Inferior parietal cortex (tissue), 1 donor: ENCODE measurements around the gene SCGB2B2.
"Not testable (repeated sequence)": the region's sequence is repeated elsewhere in the genome, so short reads cannot be mapped to it uniquely, and the experiment has no call there.

Source experiments
- DNase-seq: peaks from one replicate; pipeline ENCODE4 v3.0.0-alpha.2; 2016; ENCODE audit errors: extremely low spot score

The SCGB2B2 gene

GRCh38 chr19:34668690-34669089 is 8.3 kb downstream of the SCGB2B2 start:
- DNase-seq: not testable (repeated sequence)

- DNase-seq: not testable (repeated sequence)
Observed at GRCh38 chr19:34668077-34668689, 8.8 kb downstream of the SCGB2B2 start.

GRCh38 chr19:34667349-34668076 is 9.4 kb downstream of the SCGB2B2 start:
- DNase-seq: no peak

GRCh38 chr19:34666958-34667265 is 10.0 kb downstream of the SCGB2B2 start:
- DNase-seq: no peak

GRCh38 chr19:34666200-34666957 is 10.6 kb downstream of the SCGB2B2 start:
- no peak for DNase-seq

- DNase-seq: not testable (repeated sequence)
Observed at GRCh38 chr19:34665275-34665674, 11.7 kb downstream of the SCGB2B2 start.

- DNase-seq: no peak
Observed at GRCh38 chr19:34664870-34665269, 12.1 kb downstream of the SCGB2B2 start.

GRCh38 chr19:34664168-34664567 is 12.8 kb downstream of the SCGB2B2 start:
- no peak for DNase-seq

GRCh38 chr19:34662919-34663318 is 14.0 kb downstream of the SCGB2B2 start:
- DNase-seq: no peak

GRCh38 chr19:34661357-34661756 is 15.6 kb downstream of the SCGB2B2 start:
- DNase-seq: no peak

- DNase-seq: no peak
Observed at GRCh38 chr19:34655651-34656050, 21.3 kb downstream of the SCGB2B2 start.

- DNase-seq: no peak
Observed at GRCh38 chr19:34654796-34655195, 22.2 kb downstream of the SCGB2B2 start.

GRCh38 chr19:34651747-34652146 is 25.2 kb downstream of the SCGB2B2 start:
- no peak for DNase-seq

GRCh38 chr19:34649886-34650543 is 26.9 kb downstream of the SCGB2B2 start:
- DNase-seq: no peak

GRCh38 chr19:34645551-34645950 is 31.4 kb downstream of the SCGB2B2 start:
- no peak for DNase-seq

GRCh38 chr19:34644991-34645461 is 31.9 kb downstream of the SCGB2B2 start:
- DNase-seq: no peak

- DNase-seq: no peak
Observed at GRCh38 chr19:34642241-34642640, 34.7 kb downstream of the SCGB2B2 start.

- peak; percentile 87 for DNase-seq
Observed at GRCh38 chr19:34639491-34640085, 37.4 kb downstream of the SCGB2B2 start.

GRCh38 chr19:34633802-34634201 is 43.2 kb downstream of the SCGB2B2 start:
- DNase-seq: no peak
